Measurements from ENCODE around the gene LMO2.

DNA sequence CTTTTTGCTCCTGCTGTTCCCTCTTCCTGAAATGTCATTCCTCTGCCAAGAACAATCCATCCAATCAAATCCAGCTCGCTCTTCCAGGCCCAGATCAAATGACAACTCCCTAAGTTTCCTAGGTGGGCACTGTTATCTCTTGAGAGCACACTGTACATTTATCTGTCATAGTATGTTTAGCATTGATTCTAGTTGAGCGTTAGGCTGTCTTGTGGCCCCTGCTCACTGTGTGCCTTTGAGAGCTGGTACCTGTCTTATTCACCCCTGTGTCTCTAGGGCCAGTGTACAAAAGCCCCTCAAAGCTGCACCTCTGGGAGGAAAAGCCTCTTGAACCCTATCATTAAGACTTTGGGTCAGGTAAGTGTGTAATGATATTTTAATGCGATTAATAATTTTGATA, 7.1 kb upstream of the LMO2 start:
- TF ChIP-seq, protein P1, sequence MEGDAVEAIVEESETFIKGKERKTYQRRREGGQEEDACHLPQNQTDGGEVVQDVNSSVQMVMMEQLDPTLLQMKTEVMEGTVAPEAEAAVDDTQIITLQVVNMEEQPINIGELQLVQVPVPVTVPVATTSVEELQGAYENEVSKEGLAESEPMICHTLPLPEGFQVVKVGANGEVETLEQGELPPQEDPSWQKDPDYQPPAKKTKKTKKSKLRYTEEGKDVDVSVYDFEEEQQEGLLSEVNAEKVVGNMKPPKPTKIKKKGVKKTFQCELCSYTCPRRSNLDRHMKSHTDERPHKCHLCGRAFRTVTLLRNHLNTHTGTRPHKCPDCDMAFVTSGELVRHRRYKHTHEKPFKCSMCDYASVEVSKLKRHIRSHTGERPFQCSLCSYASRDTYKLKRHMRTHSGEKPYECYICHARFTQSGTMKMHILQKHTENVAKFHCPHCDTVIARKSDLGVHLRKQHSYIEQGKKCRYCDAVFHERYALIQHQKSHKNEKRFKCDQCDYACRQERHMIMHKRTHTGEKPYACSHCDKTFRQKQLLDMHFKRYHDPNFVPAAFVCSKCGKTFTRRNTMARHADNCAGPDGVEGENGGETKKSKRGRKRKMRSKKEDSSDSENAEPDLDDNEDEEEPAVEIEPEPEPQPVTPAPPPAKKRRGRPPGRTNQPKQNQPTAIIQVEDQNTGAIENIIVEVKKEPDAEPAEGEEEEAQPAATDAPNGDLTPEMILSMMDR (IDR thresholded peaks at IDR 0.05) = no peak
- TF ChIP-seq POLR2A (IDR thresholded peaks at IDR 0.05) = no peak
